Calu3 (cell line): Measurements from ENCODE around the gene MACROH2A1. TPM values are rescaled to one million over a fixed set of nuclear protein-coding genes. Genes with fewer than 3 reads are reported as not detected.

Experiments
- BruUV-seq: library from RNA; stranded (reverse); fragments of 400-500 nt; replicated peaks from 2 replicates; lab custom pipeline; 2021; lab: Mats Ljungman, UMichigan
- CTCF ChIA-PET: fragments of 300-600 bp; sonication (Branson Sonifier 250); formaldehyde crosslinking; loops from one replicate; lab custom pipeline; 2022; ENCODE audit warnings: antibody characterized with exemption; lab: Charles Lee
- DNase-seq: peaks from one replicate; pipeline ENCODE4 v3.0.0; 2022
- H3K27ac Mint-ChIP-seq: one replicate; pipeline ENCODE4 v1.8.0; 2022; ENCODE audit warnings: mixed read lengths; ENCODE audit not compliant: unreplicated experiment
- H3K27me3 Mint-ChIP-seq: one replicate; pipeline ENCODE4 v1.8.0; 2022; ENCODE audit warnings: mixed read lengths; ENCODE audit not compliant: unreplicated experiment
- H3K36me3 Mint-ChIP-seq: one replicate; pipeline ENCODE4 v1.8.0; 2022; ENCODE audit warnings: mild to moderate bottlenecking, moderate library complexity, mixed read lengths; ENCODE audit not compliant: insufficient read depth, unreplicated experiment
- H3K4me1 Mint-ChIP-seq: one replicate; pipeline ENCODE4 v1.8.0; 2022; ENCODE audit warnings: mild to moderate bottlenecking, low read depth, mixed read lengths; ENCODE audit not compliant: unreplicated experiment
- H3K4me3 Mint-ChIP-seq: one replicate; pipeline ENCODE4 v1.8.0; 2022; ENCODE audit warnings: mild to moderate bottlenecking, low read depth, moderate library complexity, mixed read lengths; ENCODE audit not compliant: unreplicated experiment
- H3K9me3 Mint-ChIP-seq: one replicate; pipeline ENCODE4 v1.8.0; 2022; ENCODE audit warnings: low read depth, mixed read lengths; ENCODE audit not compliant: unreplicated experiment
- CTCF ChIP-seq: fragments of 200-600 bp; IDR thresholded peaks from one replicate; pipeline ENCODE4 v1.8.0; 2022; ENCODE audit warnings: antibody characterized with exemption; ENCODE audit not compliant: unreplicated experiment
- intact Hi-C: fragments of 100-400 bp; cut with micrococcal nuclease; formaldehyde crosslinking; loops from one replicate; pipeline ENCODE4 v1.10.0; 2022; ENCODE audit not compliant: unreplicated experiment
- total RNA-seq: library from RNA; stranded (reverse); gene quantifications from 2 replicates; pipeline ENCODE4 v1.2.3, GENCODE V29; 2022

Gene MACROH2A1
- total RNA-seq, 1 experiment from 2014 or later, result 368 TPM

- Mint-ChIP-seq H3K9me3 (no peaks in the 10 kb centered on the region), H3K27me3 (peaks cover 58% of the 10 kb centered on the region), H3K4me3 (no peak overlapping the region), H3K36me3 (peaks cover 4% of the 10 kb centered on the region), H3K4me1 (no peaks in the 10 kb centered on the region), H3K27ac (no peak overlapping the region)
- no peak for TF ChIP-seq CTCF
- intact Hi-C loops, result no loop called here
- CTCF ChIA-PET, result interaction anchor here (1.0 kb wide), 1 partner anchor 15 kb away, joined by 3 read pairs; no protein-coding TSS in a partner anchor
- no TSS peak for BruUV-seq
- DNase-seq, result no peak
Observed at GRCh38 chr5:135441350-135441831, 42.4 kb upstream of the MACROH2A1 start.

DNA sequence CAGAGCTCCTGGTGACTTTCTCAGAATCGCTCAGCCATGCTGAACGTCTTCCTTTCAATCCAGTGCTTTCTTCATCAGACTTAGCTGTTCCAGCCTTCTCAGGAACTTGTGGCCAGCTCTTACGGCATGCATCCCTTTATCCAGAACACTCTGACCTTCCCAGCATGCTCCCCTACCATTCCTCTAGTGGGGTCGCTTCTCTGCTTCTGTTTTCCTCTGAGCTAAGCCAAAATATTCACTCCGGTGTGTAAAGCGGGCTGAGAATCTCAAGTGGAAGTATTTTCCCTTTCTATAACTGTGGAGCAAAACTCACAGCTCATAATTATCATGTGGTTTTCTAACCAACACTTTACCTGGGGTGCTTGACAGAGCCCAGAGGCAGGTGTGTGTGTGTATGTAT is 41.9 kb upstream of the MACROH2A1 start:
- DNase-seq, result no peak
- Mint-ChIP-seq H3K27me3 (peaks cover 59% of the 10 kb centered on the region), H3K9me3 (no peaks in the 10 kb centered on the region), H3K4me1 (no peaks in the 10 kb centered on the region), H3K36me3 (peaks cover 4% of the 10 kb centered on the region), H3K27ac (no peak overlapping the region), H3K4me3 (no peak overlapping the region)
- TF ChIP-seq CTCF, result no peak
- BruUV-seq, result no TSS peak
- CTCF ChIA-PET, result interaction anchor here (0.8 to 1.0 kb wide), 2 partner anchors 15 to 18 kb away, joined by 3 read pairs; no protein-coding TSS in a partner anchor
- intact Hi-C loops, result no loop called here

GRCh38 chr5:135439231-135440205 is 40.5 kb upstream of the MACROH2A1 start:
- TF ChIP-seq CTCF, result no peak
- peaks cover 4% of the 10 kb centered on the region for H3K36me3 Mint-ChIP-seq
- no TSS peak for BruUV-seq
- no peak overlapping the region for H3K27ac Mint-ChIP-seq
- H3K27me3 Mint-ChIP-seq, result peaks cover 70% of the 10 kb centered on the region
- H3K4me1 Mint-ChIP-seq, result no peaks in the 10 kb centered on the region
- intact Hi-C loops, result no loop called here
- H3K4me3 Mint-ChIP-seq, result no peak overlapping the region
- DNase-seq, result no peak
- no peaks in the 10 kb centered on the region for H3K9me3 Mint-ChIP-seq
- CTCF ChIA-PET, result no interaction called here

- intact Hi-C loops, result no loop called here
- Mint-ChIP-seq H3K36me3 (peaks cover 4% of the 10 kb centered on the region), H3K9me3 (no peaks in the 10 kb centered on the region), H3K4me3 (no peak overlapping the region), H3K27me3 (peaks cover 70% of the 10 kb centered on the region), H3K27ac (no peak overlapping the region), H3K4me1 (no peaks in the 10 kb centered on the region)
- TF ChIP-seq CTCF, result no peak
- CTCF ChIA-PET, result interaction anchor here (1.0 to 1.9 kb wide), 3 partner anchors 12 to 115 kb away, joined by 3 to 6 read pairs (median 3); no protein-coding TSS in a partner anchor
- no TSS peak for BruUV-seq
- no peak for DNase-seq
Observed at GRCh38 chr5:135438636-135439221, 39.7 kb upstream of the MACROH2A1 start.
